Measurements from ENCODE around the gene HCN1.

HCN1 gene

DNA sequence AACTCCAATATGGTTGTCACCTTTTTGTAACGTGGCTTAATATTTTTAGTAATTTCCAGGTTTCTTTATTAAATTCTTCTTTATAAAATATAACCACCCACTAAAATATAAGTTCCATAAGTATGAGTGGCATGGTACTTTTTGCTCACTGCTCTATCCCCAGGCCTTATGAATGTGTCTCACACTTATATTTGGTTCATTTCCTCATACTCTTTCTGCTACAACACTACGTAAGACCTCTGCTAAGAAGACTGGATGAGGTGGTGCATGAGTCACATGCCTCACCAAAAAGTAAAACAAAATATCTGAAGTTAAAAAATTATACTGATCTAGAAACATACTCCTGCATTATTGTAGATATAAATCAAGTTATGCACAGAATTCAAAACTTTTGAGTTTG lies 400.9 kb downstream of the HCN1 start:
- no peak for FAIRE-seq
- no peak for DNase-seq (ENCODE audit: insufficient read length, low spot score)
- TF ChIP-seq, protein P1, sequence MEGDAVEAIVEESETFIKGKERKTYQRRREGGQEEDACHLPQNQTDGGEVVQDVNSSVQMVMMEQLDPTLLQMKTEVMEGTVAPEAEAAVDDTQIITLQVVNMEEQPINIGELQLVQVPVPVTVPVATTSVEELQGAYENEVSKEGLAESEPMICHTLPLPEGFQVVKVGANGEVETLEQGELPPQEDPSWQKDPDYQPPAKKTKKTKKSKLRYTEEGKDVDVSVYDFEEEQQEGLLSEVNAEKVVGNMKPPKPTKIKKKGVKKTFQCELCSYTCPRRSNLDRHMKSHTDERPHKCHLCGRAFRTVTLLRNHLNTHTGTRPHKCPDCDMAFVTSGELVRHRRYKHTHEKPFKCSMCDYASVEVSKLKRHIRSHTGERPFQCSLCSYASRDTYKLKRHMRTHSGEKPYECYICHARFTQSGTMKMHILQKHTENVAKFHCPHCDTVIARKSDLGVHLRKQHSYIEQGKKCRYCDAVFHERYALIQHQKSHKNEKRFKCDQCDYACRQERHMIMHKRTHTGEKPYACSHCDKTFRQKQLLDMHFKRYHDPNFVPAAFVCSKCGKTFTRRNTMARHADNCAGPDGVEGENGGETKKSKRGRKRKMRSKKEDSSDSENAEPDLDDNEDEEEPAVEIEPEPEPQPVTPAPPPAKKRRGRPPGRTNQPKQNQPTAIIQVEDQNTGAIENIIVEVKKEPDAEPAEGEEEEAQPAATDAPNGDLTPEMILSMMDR (IDR thresholded peaks at IDR 0.05; ENCODE audit: insufficient read depth, missing control alignments) = no peak

DNA sequence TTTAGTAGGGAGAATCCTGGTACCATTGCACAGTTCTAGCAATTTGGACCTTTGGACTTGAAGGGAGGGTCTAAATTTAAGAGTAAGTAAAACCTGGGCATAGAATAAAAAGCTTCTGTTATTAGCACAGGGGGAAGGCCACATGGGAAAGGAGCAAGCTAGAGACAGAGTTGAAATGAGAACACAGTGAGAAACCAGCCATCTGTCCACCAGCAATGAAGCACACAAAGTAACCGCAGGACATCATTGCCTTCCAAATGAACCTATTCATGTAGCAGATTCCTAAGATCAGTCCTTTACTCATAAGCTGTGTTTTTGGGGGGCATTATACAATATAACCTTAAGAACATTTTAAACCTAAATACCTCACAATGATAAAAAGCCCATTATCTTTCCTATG lies 407.4 kb downstream of the HCN1 start:
- DNase-seq (ENCODE audit: insufficient read length, low spot score) (no peak), FAIRE-seq (no peak)
- TF ChIP-seq, protein P1 (IDR thresholded peaks at IDR 0.05; ENCODE audit: insufficient read depth, missing control alignments) = no peak

DNA sequence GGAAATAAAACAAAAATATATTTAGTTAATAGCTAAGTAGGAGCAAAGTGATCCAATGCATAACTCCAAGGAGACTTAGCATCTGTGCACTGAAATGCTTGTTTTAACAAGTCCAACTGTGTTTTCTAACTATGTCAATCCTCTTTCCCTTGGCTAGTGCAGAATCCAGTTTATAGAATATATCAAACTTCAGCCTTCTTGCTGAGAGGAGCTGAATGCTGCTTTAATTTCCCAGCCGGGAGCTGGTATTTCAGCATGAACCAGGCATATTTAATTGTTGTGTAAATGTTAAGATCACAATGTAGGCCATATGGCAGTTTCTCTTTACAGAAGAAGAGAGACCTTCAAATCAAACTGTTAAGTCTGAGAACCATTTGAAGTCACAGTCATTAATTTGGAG lies 411.7 kb downstream of the HCN1 start:
- DNase-seq (ENCODE audit: insufficient read length, low spot score) = no peak
- TF ChIP-seq, protein P1 (IDR thresholded peaks at IDR 0.05; ENCODE audit: insufficient read depth, missing control alignments) = no peak
- FAIRE-seq = no peak

DNA sequence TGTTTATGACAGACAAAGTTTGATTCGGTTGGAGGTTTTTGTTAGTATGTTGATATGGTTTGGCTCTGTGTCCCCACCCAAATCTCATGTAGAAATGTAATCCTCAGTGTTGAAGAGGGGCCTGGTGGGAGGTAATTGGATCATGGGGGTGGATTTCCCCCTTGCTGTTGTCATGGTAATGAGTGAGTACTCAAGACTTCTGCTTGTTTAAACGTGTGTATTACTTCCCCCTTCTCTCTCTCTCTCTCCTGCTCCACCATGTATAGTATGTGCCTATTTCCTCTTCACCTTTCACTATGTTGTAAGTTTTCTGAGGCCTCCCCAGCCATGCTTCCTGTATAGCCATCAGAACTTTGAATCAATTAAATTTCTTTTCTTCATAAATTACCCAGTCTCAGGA lies 415.1 kb downstream of the HCN1 start:
- DNase-seq (ENCODE audit: insufficient read length, low spot score) (no peak), FAIRE-seq (no peak)
- TF ChIP-seq, protein P1 (IDR thresholded peaks at IDR 0.05; ENCODE audit: insufficient read depth, missing control alignments) = no peak

DNA sequence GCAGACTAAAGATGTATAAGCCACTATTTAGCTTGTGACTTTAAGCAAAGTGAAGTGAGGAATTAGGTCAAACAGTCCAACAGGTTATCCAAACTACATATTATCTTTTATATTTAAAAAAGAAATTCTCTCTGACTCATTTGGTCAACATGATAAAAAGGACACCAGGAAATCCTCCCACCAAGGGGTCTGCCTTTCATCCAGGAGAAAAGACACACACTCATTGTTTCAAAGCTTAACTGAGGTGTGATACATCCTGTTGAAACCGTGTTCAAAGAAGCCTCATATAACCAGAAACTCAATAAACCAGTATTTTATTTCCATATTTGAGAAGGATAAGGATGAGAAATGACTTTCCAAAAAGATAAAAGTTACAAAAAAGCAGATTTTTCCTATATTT lies 417.1 kb downstream of the HCN1 start:
- DNase-seq (ENCODE audit: insufficient read length, low spot score) (no peak), FAIRE-seq (no peak)
- TF ChIP-seq, protein P1 (IDR thresholded peaks at IDR 0.05; ENCODE audit: insufficient read depth, missing control alignments) = no peak

DNA sequence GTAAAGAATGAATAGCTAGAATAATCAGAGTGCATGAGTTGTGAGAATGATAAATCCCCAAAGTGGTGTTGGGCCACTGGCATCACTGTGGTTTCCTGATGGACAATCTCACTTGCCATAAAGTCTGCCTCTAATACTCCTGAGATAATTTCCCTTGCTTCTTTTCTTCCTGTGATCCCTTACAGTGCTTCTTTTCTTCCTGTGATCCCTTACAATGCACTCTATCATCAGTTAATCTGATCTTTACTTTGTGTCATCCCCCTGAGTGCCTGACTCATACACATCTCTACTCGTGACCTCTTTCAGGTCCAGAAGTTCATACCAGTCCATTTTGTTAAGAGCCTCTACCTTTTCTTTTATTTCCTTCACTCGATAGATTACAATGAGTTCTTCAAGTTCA lies 418.3 kb downstream of the HCN1 start:
- TF ChIP-seq, protein P1 (IDR thresholded peaks at IDR 0.05; ENCODE audit: insufficient read depth, missing control alignments) = no peak
- no peak for FAIRE-seq
- no peak for DNase-seq (ENCODE audit: insufficient read length, low spot score)

DNA sequence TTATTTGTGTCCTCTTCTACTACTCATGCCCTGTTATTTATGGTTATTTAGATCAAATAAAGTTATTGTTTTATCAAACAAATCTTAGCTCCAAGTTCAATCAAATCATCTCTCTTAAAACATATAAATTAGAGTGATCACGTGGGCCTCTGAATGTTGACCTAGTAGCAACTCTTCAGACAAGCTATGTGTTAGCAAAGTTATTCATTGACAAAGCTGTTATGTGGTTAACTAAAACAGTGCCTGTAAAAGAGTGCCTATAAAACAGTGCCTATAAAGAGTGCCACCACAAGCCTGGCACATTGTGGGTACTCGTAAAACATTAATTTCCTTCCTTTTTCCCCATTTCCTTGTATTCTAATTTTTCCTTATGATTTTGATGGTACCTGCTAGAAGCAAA lies 421.9 kb downstream of the HCN1 start:
- FAIRE-seq = no peak
- TF ChIP-seq, protein P1 (IDR thresholded peaks at IDR 0.05; ENCODE audit: insufficient read depth, missing control alignments) = no peak
- no peak for DNase-seq (ENCODE audit: insufficient read length, low spot score)

Data from D721Med (cell line).